GM12878 (cell line): Measurements from ENCODE around the gene LRRN4. TPM values are rescaled to one million over a fixed set of nuclear protein-coding genes. Genes with fewer than 3 reads are reported as not detected.

Source experiments
- CBX3 ChIP-seq: fragments of 200-600 bp; sonication (generic); IDR thresholded peaks from 2 replicates; pipeline ENCODE4 v1.6.1; 2016; ENCODE audit warnings: low read depth, borderline replicate concordance
- CUX1 ChIP-seq: IDR thresholded peaks from 2 replicates; pipeline ENCODE4 v1.6.1; 2012; ENCODE audit warnings: improper control_type of control experiment, low read depth, low read length; ENCODE audit not compliant: insufficient replicate concordance
- EZH2 ChIP-seq: IDR thresholded peaks from 2 replicates; pipeline ENCODE4 v1.6.1; 2012; ENCODE audit warnings: low read depth, mild to moderate bottlenecking, control low read depth, inconsistent platforms, low read length, borderline replicate concordance; ENCODE audit not compliant: control insufficient read depth
- GATAD2B ChIP-seq: fragments of 450-650 bp; conservative IDR thresholded peaks from 2 replicates; pipeline ENCODE4 v1.6.1; 2017; ENCODE audit warnings: low read depth, mild to moderate bottlenecking, moderate library complexity
- NFXL1 ChIP-seq: fragments of 450-650 bp; IDR thresholded peaks from 2 replicates; pipeline ENCODE4 v1.6.1; 2017; ENCODE audit warnings: antibody characterized with exemption, mild to moderate bottlenecking, borderline replicate concordance
- NR2C1 ChIP-seq: fragments of 450-650 bp; IDR thresholded peaks from 2 replicates; pipeline ENCODE4 v1.6.1; 2017; ENCODE audit warnings: antibody characterized with exemption, mild to moderate bottlenecking, moderate library complexity
- POU2F2 ChIP-seq: IDR thresholded peaks from 3 replicates; pipeline ENCODE4 v1.6.1; 2011; ENCODE audit warnings: low read depth, mild to moderate bottlenecking, low read length, borderline replicate concordance
- RBBP5 ChIP-seq: fragments of 200-600 bp; sonication (generic); conservative IDR thresholded peaks from 2 replicates; pipeline ENCODE4 v1.6.1; 2016
- ZBED1 ChIP-seq: IDR thresholded peaks from 2 replicates; pipeline ENCODE4 v1.6.1; 2016; ENCODE audit warnings: borderline replicate concordance
- ZNF687 ChIP-seq: fragments of 450-650 bp; IDR thresholded peaks from 2 replicates; pipeline ENCODE4 v1.6.1; 2017; ENCODE audit warnings: mild to moderate bottlenecking, moderate library complexity
- polyA plus RNA-seq, 11 experiments: library from polyadenylated mRNA; depleted of rRNA in 4 of 11; unstranded in 6 of 11; stranded (reverse) in 5 of 11; fragments of >200 nt; fragmentation: Nextera tagmentation in 4 of 11; fragmentation: Illumina TruSeq in 1 of 11; extraction: Ambion mirVana in 4 of 11; extraction: Trizol in 1 of 11; gene quantifications; 1 replicate in 1 of 11; 2 replicates in 10 of 11; pipeline versions ENCODE4 v1.2.1 to v1.2.3, GENCODE V29; 2011 to 2016; ENCODE audit warnings: inconsistent platforms in 2 of 11, missing spikeins in 2 of 11, low read depth in 1 of 11
- total RNA-seq, 4 experiments: library from RNA; depleted of rRNA in 3 of 4; stranded (reverse); fragments of >200 nt in 3 of 4; fragmentation: Illumina TruSeq in 1 of 4; extraction: Trizol in 1 of 4; gene quantifications; 2 replicates each; pipeline versions ENCODE4 v1.2.1 to v1.2.3, GENCODE V29; 2013 to 2021
- TF ChIP-seq, protein P1 (sequence below): IDR thresholded peaks from 2 replicates; pipeline ENCODE4 v1.6.1; 2012; ENCODE audit warnings: low read length, inconsistent platforms
- TF ChIP-seq, protein P2 (sequence below): IDR thresholded peaks from 2 replicates; pipeline ENCODE4 v1.6.1; 2012; ENCODE audit warnings: mild to moderate bottlenecking, low read depth, low read length

The LRRN4 gene
- total and polyA plus RNA-seq, 10 of the 15 experiments (the other 5 are each of a cell fraction or from before 2014, with no cell fraction given), result 0.11 TPM; not detected in 9

DNA sequence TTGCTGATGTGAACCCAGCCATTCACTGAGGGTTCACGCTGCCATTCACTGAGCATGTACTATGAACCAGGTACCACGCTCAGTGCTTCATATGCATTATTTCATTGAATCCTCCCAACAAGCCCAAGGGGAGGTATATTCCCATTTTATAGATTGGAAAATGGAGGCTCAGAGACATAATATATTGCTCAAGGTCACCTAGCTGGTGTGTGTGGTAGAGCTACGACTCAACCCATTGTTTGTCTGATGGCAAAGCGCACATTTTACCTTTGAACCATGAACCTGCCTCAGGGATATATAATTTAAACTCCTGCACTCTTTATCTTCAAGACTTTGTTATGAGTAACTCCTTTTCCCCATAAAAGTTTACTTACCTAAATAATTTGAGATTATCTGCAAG is 40.7 kb upstream of the LRRN4 start (continued):
- TF ChIP-seq CUX1 (no peak), POU2F2 (no peak), RBBP5 (no peak), ZNF687 (no peak), EZH2 (no peak), ZBED1 (no peak), NFXL1 (no peak), GATAD2B (no peak), CBX3 (no peak), NR2C1 (no peak)
- TF ChIP-seq, protein P1, sequence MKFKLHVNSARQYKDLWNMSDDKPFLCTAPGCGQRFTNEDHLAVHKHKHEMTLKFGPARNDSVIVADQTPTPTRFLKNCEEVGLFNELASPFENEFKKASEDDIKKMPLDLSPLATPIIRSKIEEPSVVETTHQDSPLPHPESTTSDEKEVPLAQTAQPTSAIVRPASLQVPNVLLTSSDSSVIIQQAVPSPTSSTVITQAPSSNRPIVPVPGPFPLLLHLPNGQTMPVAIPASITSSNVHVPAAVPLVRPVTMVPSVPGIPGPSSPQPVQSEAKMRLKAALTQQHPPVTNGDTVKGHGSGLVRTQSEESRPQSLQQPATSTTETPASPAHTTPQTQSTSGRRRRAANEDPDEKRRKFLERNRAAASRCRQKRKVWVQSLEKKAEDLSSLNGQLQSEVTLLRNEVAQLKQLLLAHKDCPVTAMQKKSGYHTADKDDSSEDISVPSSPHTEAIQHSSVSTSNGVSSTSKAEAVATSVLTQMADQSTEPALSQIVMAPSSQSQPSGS, result no peak
- TF ChIP-seq, protein P2, sequence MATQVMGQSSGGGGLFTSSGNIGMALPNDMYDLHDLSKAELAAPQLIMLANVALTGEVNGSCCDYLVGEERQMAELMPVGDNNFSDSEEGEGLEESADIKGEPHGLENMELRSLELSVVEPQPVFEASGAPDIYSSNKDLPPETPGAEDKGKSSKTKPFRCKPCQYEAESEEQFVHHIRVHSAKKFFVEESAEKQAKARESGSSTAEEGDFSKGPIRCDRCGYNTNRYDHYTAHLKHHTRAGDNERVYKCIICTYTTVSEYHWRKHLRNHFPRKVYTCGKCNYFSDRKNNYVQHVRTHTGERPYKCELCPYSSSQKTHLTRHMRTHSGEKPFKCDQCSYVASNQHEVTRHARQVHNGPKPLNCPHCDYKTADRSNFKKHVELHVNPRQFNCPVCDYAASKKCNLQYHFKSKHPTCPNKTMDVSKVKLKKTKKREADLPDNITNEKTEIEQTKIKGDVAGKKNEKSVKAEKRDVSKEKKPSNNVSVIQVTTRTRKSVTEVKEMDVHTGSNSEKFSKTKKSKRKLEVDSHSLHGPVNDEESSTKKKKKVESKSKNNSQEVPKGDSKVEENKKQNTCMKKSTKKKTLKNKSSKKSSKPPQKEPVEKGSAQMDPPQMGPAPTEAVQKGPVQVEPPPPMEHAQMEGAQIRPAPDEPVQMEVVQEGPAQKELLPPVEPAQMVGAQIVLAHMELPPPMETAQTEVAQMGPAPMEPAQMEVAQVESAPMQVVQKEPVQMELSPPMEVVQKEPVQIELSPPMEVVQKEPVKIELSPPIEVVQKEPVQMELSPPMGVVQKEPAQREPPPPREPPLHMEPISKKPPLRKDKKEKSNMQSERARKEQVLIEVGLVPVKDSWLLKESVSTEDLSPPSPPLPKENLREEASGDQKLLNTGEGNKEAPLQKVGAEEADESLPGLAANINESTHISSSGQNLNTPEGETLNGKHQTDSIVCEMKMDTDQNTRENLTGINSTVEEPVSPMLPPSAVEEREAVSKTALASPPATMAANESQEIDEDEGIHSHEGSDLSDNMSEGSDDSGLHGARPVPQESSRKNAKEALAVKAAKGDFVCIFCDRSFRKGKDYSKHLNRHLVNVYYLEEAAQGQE, result no peak
